Measurements from ENCODE around the gene TSPAN10. TPM values are rescaled to one million over a fixed set of nuclear protein-coding genes. Genes with fewer than 3 reads are reported as not detected.

The TSPAN10 gene
- total and polyA plus RNA-seq, 9 of the 15 experiments (the other 6 are each of a cell fraction or from before 2014, with no cell fraction given), result 0.05 to 0.31 (median 0.13) TPM; not detected in 1

DNA sequence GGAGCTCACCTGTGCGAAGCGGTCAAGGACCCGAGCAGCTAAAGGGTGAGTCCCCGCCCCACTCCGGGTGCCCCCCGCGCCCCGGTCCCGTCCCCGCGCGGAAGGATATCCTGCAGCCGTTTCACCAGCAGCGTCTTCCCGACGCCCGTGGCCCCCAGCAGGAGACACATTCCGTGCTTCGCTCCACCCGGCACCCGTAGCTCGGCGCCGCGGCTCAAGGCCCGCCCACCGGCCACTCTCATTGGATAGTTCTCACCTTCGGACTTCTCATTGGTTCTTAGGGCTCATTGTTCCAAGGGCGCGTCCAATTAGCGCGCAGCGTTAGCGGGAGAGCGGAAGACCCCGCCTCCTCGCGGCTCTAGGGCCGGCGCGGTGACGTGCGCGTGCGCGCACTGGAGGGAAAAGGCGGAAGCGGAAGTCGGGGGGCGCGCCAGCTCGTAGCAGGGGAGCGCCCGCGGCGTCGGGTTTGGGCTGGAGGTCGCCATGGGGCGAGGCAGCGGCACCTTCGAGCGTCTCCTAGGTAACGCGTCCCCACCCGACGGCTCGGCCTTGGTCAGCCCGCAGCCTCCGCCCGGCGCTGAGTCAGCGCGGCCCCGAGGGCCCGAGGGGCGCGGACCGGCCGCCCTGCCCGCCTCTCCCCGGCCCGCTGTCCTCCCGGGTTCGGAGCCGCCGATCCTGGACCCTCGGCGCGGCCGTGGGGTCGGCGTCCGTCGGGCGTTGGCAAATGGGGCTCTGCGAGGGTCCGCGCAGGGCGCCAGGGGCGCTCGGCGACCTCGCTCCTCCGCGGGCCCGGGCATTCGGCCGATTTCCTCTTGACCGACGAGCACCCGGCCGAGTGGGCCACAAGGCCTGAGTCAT is 46.8 kb downstream of the TSPAN10 start, which contains the start of the genes ARL16 and HGS (continued):
- no peak for TF ChIP-seq PPARD (CRISPR knock-in tag; IDR thresholded peaks at IDR 0.05)
- no peak for TF ChIP-seq NFIX (CRISPR knock-in tag; IDR thresholded peaks at IDR 0.05; ENCODE audit: low read depth)
- TF ChIP-seq, protein P1, sequence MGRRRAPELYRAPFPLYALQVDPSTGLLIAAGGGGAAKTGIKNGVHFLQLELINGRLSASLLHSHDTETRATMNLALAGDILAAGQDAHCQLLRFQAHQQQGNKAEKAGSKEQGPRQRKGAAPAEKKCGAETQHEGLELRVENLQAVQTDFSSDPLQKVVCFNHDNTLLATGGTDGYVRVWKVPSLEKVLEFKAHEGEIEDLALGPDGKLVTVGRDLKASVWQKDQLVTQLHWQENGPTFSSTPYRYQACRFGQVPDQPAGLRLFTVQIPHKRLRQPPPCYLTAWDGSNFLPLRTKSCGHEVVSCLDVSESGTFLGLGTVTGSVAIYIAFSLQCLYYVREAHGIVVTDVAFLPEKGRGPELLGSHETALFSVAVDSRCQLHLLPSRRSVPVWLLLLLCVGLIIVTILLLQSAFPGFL (CRISPR knock-in tag; IDR thresholded peaks at IDR 0.05), result no peak
- TF ChIP-seq, protein P2, sequence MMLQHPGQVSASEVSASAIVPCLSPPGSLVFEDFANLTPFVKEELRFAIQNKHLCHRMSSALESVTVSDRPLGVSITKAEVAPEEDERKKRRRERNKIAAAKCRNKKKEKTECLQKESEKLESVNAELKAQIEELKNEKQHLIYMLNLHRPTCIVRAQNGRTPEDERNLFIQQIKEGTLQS (IDR thresholded peaks at IDR 0.05), result no peak
- TF ChIP-seq, protein P2 (CRISPR knock-in tag; conservative IDR thresholded peaks at IDR 0.05), result no peak
- no peak for TF ChIP-seq CHD4 (IDR thresholded peaks at IDR 0.05; ENCODE audit: insufficient read depth, insufficient replicate concordance, low read depth, low read length, poor library complexity, severe bottlenecking)
- no peak for TF ChIP-seq GATA2 (CRISPR knock-in tag; IDR thresholded peaks at IDR 0.05)
- TF ChIP-seq, protein P3, sequence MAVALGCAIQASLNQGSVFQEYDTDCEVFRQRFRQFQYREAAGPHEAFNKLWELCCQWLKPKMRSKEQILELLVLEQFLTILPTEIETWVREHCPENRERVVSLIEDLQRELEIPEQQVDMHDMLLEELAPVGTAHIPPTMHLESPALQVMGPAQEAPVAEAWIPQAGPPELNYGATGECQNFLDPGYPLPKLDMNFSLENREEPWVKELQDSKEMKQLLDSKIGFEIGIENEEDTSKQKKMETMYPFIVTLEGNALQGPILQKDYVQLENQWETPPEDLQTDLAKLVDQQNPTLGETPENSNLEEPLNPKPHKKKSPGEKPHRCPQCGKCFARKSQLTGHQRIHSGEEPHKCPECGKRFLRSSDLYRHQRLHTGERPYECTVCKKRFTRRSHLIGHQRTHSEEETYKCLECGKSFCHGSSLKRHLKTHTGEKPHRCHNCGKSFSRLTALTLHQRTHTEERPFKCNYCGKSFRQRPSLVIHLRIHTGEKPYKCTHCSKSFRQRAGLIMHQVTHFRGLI (CRISPR knock-in tag; IDR thresholded peaks at IDR 0.05), result no peak
- 0 out of 2 replicates have a peak, but pooled peaks have one; percentile 21 for TF ChIP-seq KLF1 (tag; IDR thresholded peaks at IDR 0.05)
- TF ChIP-seq ZZZ3 (IDR thresholded peaks at IDR 0.05), result no peak
- no peak for TF ChIP-seq NFRKB (IDR thresholded peaks at IDR 0.05; ENCODE audit: low read depth)
- no peak for TF ChIP-seq MEF2A (IDR thresholded peaks at IDR 0.05; ENCODE audit: control insufficient read depth, low read depth, low read length)
- TF ChIP-seq CBX3 (IDR thresholded peaks at IDR 0.05; ENCODE audit: borderline replicate concordance in 1 of 2, low read length in 2 of 2), result no peak
- no peak for TF ChIP-seq FOXA1 (IDR thresholded peaks at IDR 0.05; ENCODE audit: borderline replicate concordance)
- TF ChIP-seq TEAD4 (IDR thresholded peaks at IDR 0.05; ENCODE audit: low read length), result peak; percentile 70
- TF ChIP-seq TEAD4 (CRISPR knock-in tag; IDR thresholded peaks at IDR 0.05; ENCODE audit: borderline replicate concordance), result no peak
- TF ChIP-seq, protein P4, sequence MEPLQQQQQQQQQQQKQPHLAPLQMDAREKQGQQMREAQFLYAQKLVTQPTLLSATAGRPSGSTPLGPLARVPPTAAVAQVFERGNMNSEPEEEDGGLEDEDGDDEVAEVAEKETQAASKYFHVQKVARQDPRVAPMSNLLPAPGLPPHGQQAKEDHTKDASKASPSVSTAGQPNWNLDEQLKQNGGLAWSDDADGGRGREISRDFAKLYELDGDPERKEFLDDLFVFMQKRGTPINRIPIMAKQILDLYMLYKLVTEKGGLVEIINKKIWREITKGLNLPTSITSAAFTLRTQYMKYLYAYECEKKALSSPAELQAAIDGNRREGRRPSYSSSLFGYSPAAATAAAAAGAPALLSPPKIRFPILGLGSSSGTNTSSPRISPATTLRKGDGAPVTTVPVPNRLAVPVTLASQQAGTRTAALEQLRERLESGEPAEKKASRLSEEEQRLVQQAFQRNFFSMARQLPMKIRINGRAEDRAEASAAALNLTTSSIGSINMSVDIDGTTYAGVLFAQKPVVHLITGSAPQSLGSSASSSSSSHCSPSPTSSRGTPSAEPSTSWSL (CRISPR knock-in tag; IDR thresholded peaks at IDR 0.05; ENCODE audit: borderline replicate concordance), result no peak
- TF ChIP-seq HNRNPH1 (optimal IDR thresholded peaks at IDR 0.05; ENCODE audit: low read depth, low read length), result no peak
- TF ChIP-seq ZNF766 (CRISPR knock-in tag; conservative IDR thresholded peaks at IDR 0.05), result no peak
- TF ChIP-seq RAD51 (IDR thresholded peaks at IDR 0.05; ENCODE audit: borderline replicate concordance, low read depth), result no peak; the same call in 1 of the 2 replicates
- TF ChIP-seq, protein P5, sequence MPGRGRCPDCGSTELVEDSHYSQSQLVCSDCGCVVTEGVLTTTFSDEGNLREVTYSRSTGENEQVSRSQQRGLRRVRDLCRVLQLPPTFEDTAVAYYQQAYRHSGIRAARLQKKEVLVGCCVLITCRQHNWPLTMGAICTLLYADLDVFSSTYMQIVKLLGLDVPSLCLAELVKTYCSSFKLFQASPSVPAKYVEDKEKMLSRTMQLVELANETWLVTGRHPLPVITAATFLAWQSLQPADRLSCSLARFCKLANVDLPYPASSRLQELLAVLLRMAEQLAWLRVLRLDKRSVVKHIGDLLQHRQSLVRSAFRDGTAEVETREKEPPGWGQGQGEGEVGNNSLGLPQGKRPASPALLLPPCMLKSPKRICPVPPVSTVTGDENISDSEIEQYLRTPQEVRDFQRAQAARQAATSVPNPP (IDR thresholded peaks at IDR 0.05; ENCODE audit: borderline replicate concordance, insufficient read depth, insufficient read length), result no peak
